Liver (tissue), 9 donors: Measurements from ENCODE around the gene SPZ1. TPM values are rescaled to one million over a fixed set of nuclear protein-coding genes. Genes with fewer than 3 reads are reported as not detected.

Experiments
- DNase-seq: peaks from one replicate; pipeline ENCODE4 v3.0.0-alpha.2; 2017; ENCODE audit warnings: low spot score
- H3K27ac ChIP-seq, 2 donors: one replicate each; pipeline ENCODE4 v1.7.0; 2013; ENCODE audit warnings: inconsistent platforms in 2 of 2, low read length in 2 of 2, control low read depth in 1 of 2, low read depth in 1 of 2, mild to moderate bottlenecking in 1 of 2
- H3K27me3 ChIP-seq, 4 donors: one replicate each; pipeline versions ENCODE4 v1.6.1 to v1.7.0; 2013; ENCODE audit warnings: low read length in 3 of 4, inconsistent platforms in 1 of 4, mild to moderate bottlenecking in 1 of 4, moderate library complexity in 1 of 4; ENCODE audit not compliant: control insufficient read depth in 4 of 4, insufficient read depth in 4 of 4
- H3K36me3 ChIP-seq, 4 donors: one replicate each; pipeline versions ENCODE4 v1.6.1 to v1.7.0; 2013; ENCODE audit warnings: low read length in 3 of 4, mild to moderate bottlenecking in 3 of 4, low read depth in 1 of 4, moderate library complexity in 1 of 4; ENCODE audit not compliant: control insufficient read depth in 4 of 4, insufficient read depth in 3 of 4
- H3K4me1 ChIP-seq, 4 donors: one replicate each; pipeline versions ENCODE4 v1.6.1 to v1.7.0; 2013; ENCODE audit warnings: low read length in 3 of 4, mild to moderate bottlenecking in 3 of 4, moderate library complexity in 1 of 4; ENCODE audit not compliant: control insufficient read depth in 4 of 4, insufficient read depth in 4 of 4
- H3K4me3 ChIP-seq, 3 donors: one replicate each; pipeline versions ENCODE4 v1.6.1 to v1.7.0; 2013; ENCODE audit warnings: low read length in 3 of 3, control low read depth in 1 of 3, low read depth in 1 of 3, mild to moderate bottlenecking in 1 of 3
- H3K9ac ChIP-seq, 2 donors: one replicate each; pipeline ENCODE4 v1.7.0; 2013; ENCODE audit warnings: low read length in 2 of 2, mild to moderate bottlenecking in 2 of 2, moderate library complexity in 2 of 2, control low read depth in 1 of 2, low read depth in 1 of 2
- H3K9me3 ChIP-seq, 4 donors: one replicate each; pipeline versions ENCODE4 v1.6.1 to v1.7.0; 2013; ENCODE audit warnings: low read length in 3 of 4; ENCODE audit not compliant: control insufficient read depth in 4 of 4
- ATF3 ChIP-seq: IDR thresholded peaks from 2 replicates; pipeline ENCODE4 v1.6.1; 2016; ENCODE audit warnings: antibody characterized with exemption
- CTCF ChIP-seq: fragments of 150-350 bp; IDR thresholded peaks from 2 replicates; pipeline ENCODE4 v1.5.1; 2017; ENCODE audit warnings: improper control_type of control experiment, low read depth, low read length; ENCODE audit not compliant: missing input control
- EGR1 ChIP-seq, 2 donors: IDR thresholded peaks; 2 replicates each; pipeline ENCODE4 v1.6.1; 2016 to 2018; ENCODE audit warnings: antibody characterized with exemption in 2 of 2, low read depth in 2 of 2
- FOXA1 ChIP-seq: IDR thresholded peaks from 2 replicates; pipeline ENCODE4 v1.6.1; 2016; ENCODE audit warnings: antibody characterized with exemption
- FOXA2 ChIP-seq: IDR thresholded peaks from 2 replicates; pipeline ENCODE4 v1.6.1; 2016; ENCODE audit warnings: antibody characterized with exemption
- GABPA ChIP-seq, 2 donors: IDR thresholded peaks in 1 of 2; conservative IDR thresholded peaks in 1 of 2; 2 replicates each; pipeline ENCODE4 v1.6.1; 2016; ENCODE audit warnings: antibody characterized with exemption in 2 of 2, mild to moderate bottlenecking in 1 of 2, moderate library complexity in 1 of 2
- HNF4A ChIP-seq, 2 donors: conservative IDR thresholded peaks; 2 replicates each; pipeline ENCODE4 v1.6.1; 2016; ENCODE audit warnings: antibody characterized with exemption in 2 of 2, mild to moderate bottlenecking in 2 of 2
- HNF4G ChIP-seq: IDR thresholded peaks from 2 replicates; pipeline ENCODE4 v1.6.1; 2016; ENCODE audit warnings: antibody characterized with exemption
- JUND ChIP-seq, 2 donors: IDR thresholded peaks; 2 replicates each; pipeline ENCODE4 v1.6.1; 2016; ENCODE audit warnings: antibody characterized with exemption in 2 of 2
- MAX ChIP-seq: IDR thresholded peaks from 2 replicates; pipeline ENCODE4 v1.6.1; 2016; ENCODE audit warnings: antibody characterized with exemption
- NR2F2 ChIP-seq: IDR thresholded peaks from 2 replicates; pipeline ENCODE4 v1.6.1; 2016; ENCODE audit warnings: antibody characterized with exemption
- RAD21 ChIP-seq, 2 donors: IDR thresholded peaks; 2 replicates each; pipeline ENCODE4 v1.6.1; 2016; ENCODE audit warnings: antibody characterized with exemption in 2 of 2, mild to moderate bottlenecking in 2 of 2
- REST ChIP-seq: IDR thresholded peaks from 2 replicates; pipeline ENCODE4 v1.6.1; 2016; ENCODE audit warnings: antibody characterized with exemption, mild to moderate bottlenecking
- RXRA ChIP-seq, 2 donors: IDR thresholded peaks; 2 replicates each; pipeline ENCODE4 v1.6.1; 2017 to 2018; ENCODE audit warnings: antibody characterized with exemption in 2 of 2, mild to moderate bottlenecking in 1 of 2
- SP1 ChIP-seq: IDR thresholded peaks from 2 replicates; pipeline ENCODE4 v1.6.1; 2018; ENCODE audit warnings: antibody characterized with exemption, mild to moderate bottlenecking
- TAF1 ChIP-seq: conservative IDR thresholded peaks from 2 replicates; pipeline ENCODE4 v1.6.1; 2016; ENCODE audit warnings: antibody characterized with exemption, mild to moderate bottlenecking
- YY1 ChIP-seq: IDR thresholded peaks from 2 replicates; pipeline ENCODE4 v1.6.1; 2016; ENCODE audit warnings: antibody characterized with exemption, mild to moderate bottlenecking
- ZBTB33 ChIP-seq: IDR thresholded peaks from 2 replicates; pipeline ENCODE4 v1.6.1; 2016; ENCODE audit warnings: antibody characterized with exemption
- WGBS: extraction: QIAGEN DNeasy Blood & Tissue Kit; methylation state at CpG from one replicate; pipeline ENCODE4 v1.1.7; 2013; 5-methylcytosine and 5-hydroxymethylcytosine counted together
- polyA plus RNA-seq, 2 donors: library from polyadenylated mRNA; stranded (reverse) in 1 of 2; unstranded in 1 of 2; fragments of 200-250 nt in 1 of 2; fragments of >200 nt in 1 of 2; fragmentation: Nextera tagmentation in 1 of 2; extraction: Ambion mirVana in 1 of 2; gene quantifications; one replicate each; pipeline versions ENCODE4 v1.2.1 to v1.2.3, GENCODE V29; 2013 to 2015
- total RNA-seq, 2 donors: library from RNA; depleted of rRNA; stranded (reverse); fragments of >200 nt; gene quantifications; one replicate each; pipeline ENCODE4 v1.2.3, GENCODE V29; 2014
- donor health status: healthy.
- donor health status: healthy.
- donor health status: healthy.
- donor health status: healthy.
- donor health status: healthy.

Gene SPZ1
- total and polyA plus RNA-seq, 4 donors, result not detected

GRCh38 chr5:80276186-80276585 is 43.6 kb upstream of the SPZ1 start (continued):
- TF ChIP-seq GABPA (IDR thresholded peaks at IDR 0.05 in 1 of 2, conservative IDR thresholded peaks at IDR 0.05 in 1 of 2) (no peak), CTCF (no peak), NR2F2 (no peak), ATF3 (no peak), JUND (IDR thresholded peaks at IDR 0.05) (no peak), FOXA2 (no peak), YY1 (no peak), SP1 (no peak)

GRCh38 chr5:80277191-80277590 is 42.6 kb upstream of the SPZ1 start:
- Histone ChIP-seq H3K36me3 (no peaks in the 10 kb centered on the region), H3K9me3 (no peaks in the 10 kb centered on the region), H3K9ac (no peak overlapping the region), H3K4me1 (no peaks in the 10 kb centered on the region), H3K27ac (no peak overlapping the region), H3K4me3 (no peak overlapping the region), H3K27me3 (no peaks in the 10 kb centered on the region)
- DNase-seq, result no peak
- 81% methylated on average over 2 of the region's 2 CpGs for whole genome bisulfite sequencing
- no peak for TF ChIP-seq RAD21 (IDR thresholded peaks at IDR 0.05)
- TF ChIP-seq EGR1 (IDR thresholded peaks at IDR 0.05; ENCODE audit: low read depth in 2 of 2), result no peak
- no peak for TF ChIP-seq NR2F2
- no peak for TF ChIP-seq MAX
- TF ChIP-seq FOXA2, result no peak
- no peak for TF ChIP-seq FOXA1
- TF ChIP-seq ZBTB33, result no peak
- no peak for TF ChIP-seq HNF4G
- no peak for TF ChIP-seq JUND (IDR thresholded peaks at IDR 0.05)
- no peak for TF ChIP-seq REST
- no peak for TF ChIP-seq HNF4A (conservative IDR thresholded peaks at IDR 0.05)
- no peak for TF ChIP-seq SP1
- no peak for TF ChIP-seq GABPA (IDR thresholded peaks at IDR 0.05 in 1 of 2, conservative IDR thresholded peaks at IDR 0.05 in 1 of 2)
- TF ChIP-seq TAF1, result no peak
- no peak for TF ChIP-seq YY1
- TF ChIP-seq RXRA (IDR thresholded peaks at IDR 0.05), result no peak
- no peak for TF ChIP-seq ATF3
- no peak for TF ChIP-seq CTCF
